IMR-90 (cell line): ENCODE data around the gene HLA-DQA1. TPM values are rescaled to one million over a fixed set of nuclear protein-coding genes. Genes with fewer than 3 reads are reported as not detected.

ENCODE experiments used
- ATAC-seq: fragments of 200-7000 bp; cut with Tn5 transposase; 2 replicates; pipeline ENCODE4 v1.9.1; 2020; ENCODE audit warnings: low read depth, mild to moderate bottlenecking, moderate library complexity
- BruUV-seq: library from RNA; stranded (reverse); fragments of 400-500 nt; replicated peaks from 2 replicates; lab custom pipeline; 2021; lab: Mats Ljungman, UMichigan
- CTCF ChIA-PET: fragments of 300-600 bp; formaldehyde crosslinking; extraction: SDS; loops from one replicate; lab custom pipeline; 2021; ENCODE audit warnings: antibody characterized with exemption; lab: Yijun Ruan, JAX
- POLR2A ChIA-PET: fragments of 300-600 bp; sonication (Branson Sonifier 250); formaldehyde crosslinking; loops from one replicate; lab custom pipeline; 2022; ENCODE audit warnings: antibody characterized with exemption; ENCODE audit not compliant: unreplicated experiment; lab: Charles Lee
- DNase-seq: peaks from one replicate; pipeline ENCODE4 v3.0.0; 2013
- H2AFZ ChIP-seq: replicated peaks from 2 replicates; pipeline ENCODE3; 2013; ENCODE audit warnings: low read length, mild to moderate bottlenecking; ENCODE audit not compliant: poor library complexity
- H2AK5ac ChIP-seq: 2 replicates; pipeline ENCODE4 v1.6.1; 2013; ENCODE audit warnings: low read depth, low read length, inconsistent platforms
- H2AK9ac ChIP-seq: replicated peaks from 2 replicates; pipeline ENCODE3; 2013; ENCODE audit warnings: mild to moderate bottlenecking, low read depth, low read length, moderate library complexity; ENCODE audit not compliant: poor library complexity
- H2BK120ac ChIP-seq: 2 replicates; pipeline ENCODE4 v1.6.1; 2013; ENCODE audit warnings: low read depth, low read length, inconsistent platforms
- H2BK15ac ChIP-seq: 3 replicates; pipeline ENCODE4 v1.6.1; 2013; ENCODE audit warnings: low read depth, low read length, inconsistent platforms
- H2BK20ac ChIP-seq: 2 replicates; pipeline ENCODE4 v1.6.1; 2013; ENCODE audit warnings: low read depth, mild to moderate bottlenecking, inconsistent platforms, low read length, moderate library complexity
- H2BK5ac ChIP-seq: 2 replicates; pipeline ENCODE4 v1.6.1; 2013; ENCODE audit warnings: mild to moderate bottlenecking, low read depth, low read length, inconsistent platforms; ENCODE audit not compliant: poor library complexity, severe bottlenecking
- H3K14ac ChIP-seq: replicated peaks from 2 replicates; pipeline ENCODE4 v1.6.1; 2013; ENCODE audit warnings: low read depth, low read length, inconsistent platforms
- H3K18ac ChIP-seq: 2 replicates; pipeline ENCODE4 v1.6.1; 2013; ENCODE audit warnings: low read depth, low read length, control low read depth
- H3K23ac ChIP-seq: 2 replicates; pipeline ENCODE4 v1.6.1; 2013; ENCODE audit warnings: low read depth, low read length, inconsistent platforms
- H3K27ac ChIP-seq: 2 replicates; pipeline ENCODE4 v1.5.1; 2013; ENCODE audit warnings: mild to moderate bottlenecking, control low read depth, low read length; ENCODE audit not compliant: insufficient read depth
- H3K27me3 ChIP-seq: 2 replicates; pipeline ENCODE4 v1.6.1; 2013; ENCODE audit warnings: low read length; ENCODE audit not compliant: control insufficient read depth, insufficient read depth
- H3K36me3 ChIP-seq: 2 replicates; pipeline ENCODE4 v1.6.1; 2013; ENCODE audit warnings: low read length, mixed read lengths; ENCODE audit not compliant: control insufficient read depth, insufficient read depth
- H3K4ac ChIP-seq: 2 replicates; pipeline ENCODE4 v1.6.1; 2013; ENCODE audit warnings: low read depth, low read length, inconsistent platforms
- H3K4me1 ChIP-seq: 2 replicates; pipeline ENCODE4 v1.6.1; 2013; ENCODE audit warnings: low read length, mixed read lengths; ENCODE audit not compliant: control insufficient read depth, insufficient read depth
- H3K4me2 ChIP-seq: 2 replicates; pipeline ENCODE4 v1.6.1; 2013; ENCODE audit warnings: low read depth, mild to moderate bottlenecking, control low read depth, low read length, moderate library complexity
- H3K4me3 ChIP-seq: 2 replicates; pipeline ENCODE4 v1.5.1; 2013; ENCODE audit warnings: low read depth, mild to moderate bottlenecking, control low read depth, low read length, moderate library complexity; ENCODE audit not compliant: insufficient read depth
- H3K56ac ChIP-seq: 2 replicates; pipeline ENCODE4 v1.6.1; 2013; ENCODE audit warnings: low read length, inconsistent platforms; ENCODE audit not compliant: insufficient read depth; ENCODE audit errors: extremely low read depth
- H3K79me1 ChIP-seq, 2 experiments: 2 replicates each; pipeline ENCODE4 v1.6.1; 2013; ENCODE audit warnings: low read length in 2 of 2, inconsistent platforms in 1 of 2, low read depth in 1 of 2
- H3K9ac ChIP-seq: 2 replicates; pipeline ENCODE4 v1.6.1; 2013; ENCODE audit warnings: low read depth, low read length, control low read depth
- H3K9me1 ChIP-seq: 2 replicates; pipeline ENCODE4 v1.6.1; 2013; ENCODE audit warnings: low read length, inconsistent platforms; ENCODE audit not compliant: insufficient read depth
- H3K9me3 ChIP-seq: 2 replicates; pipeline ENCODE4 v1.6.1; 2013; ENCODE audit warnings: low read length; ENCODE audit not compliant: control insufficient read depth, insufficient read depth
- H4K20me1 ChIP-seq: 2 replicates; pipeline ENCODE4 v1.6.1; 2013; ENCODE audit warnings: low read length, inconsistent platforms; ENCODE audit not compliant: insufficient read depth
- H4K5ac ChIP-seq: 2 replicates; pipeline ENCODE4 v1.6.1; 2013; ENCODE audit warnings: mild to moderate bottlenecking, low read depth, low read length, control low read depth
- H4K8ac ChIP-seq, 2 experiments: 2 replicates each; pipeline ENCODE4 v1.6.1; 2013; ENCODE audit warnings: low read depth in 2 of 2, low read length in 2 of 2, control low read depth in 1 of 2, inconsistent platforms in 1 of 2
- H4K91ac ChIP-seq: 2 replicates; pipeline ENCODE4 v1.6.1; 2013; ENCODE audit warnings: low read depth, low read length, inconsistent platforms; ENCODE audit not compliant: insufficient read depth
- BHLHE40 ChIP-seq: fragments of 150-350 bp; IDR thresholded peaks from 2 replicates; pipeline ENCODE4 v1.6.1; 2016; ENCODE audit warnings: mild to moderate bottlenecking, low read depth, low read length
- CTCF ChIP-seq: conservative IDR thresholded peaks from 2 replicates; pipeline ENCODE4 v1.5.1; 2012; ENCODE audit warnings: mild to moderate bottlenecking, low read depth, low read length, improper control_type of control experiment
- FOS ChIP-seq: fragments of 150-350 bp; IDR thresholded peaks from 2 replicates; pipeline ENCODE4 v1.6.1; 2016; ENCODE audit warnings: low read depth, low read length
- MXI1 ChIP-seq: IDR thresholded peaks from 2 replicates; pipeline ENCODE4 v1.6.1; 2012; ENCODE audit warnings: low read depth, mild to moderate bottlenecking, low read length, moderate library complexity, borderline replicate concordance
- NFE2L2 ChIP-seq: fragments of 150-350 bp; IDR thresholded peaks from 2 replicates; pipeline ENCODE4 v1.6.1; 2016; ENCODE audit warnings: low read depth, mild to moderate bottlenecking, low read length
- RCOR1 ChIP-seq: IDR thresholded peaks from 2 replicates; pipeline ENCODE4 v1.6.1; 2012; ENCODE audit warnings: mild to moderate bottlenecking, low read length, improper control_type of control experiment; ENCODE audit not compliant: insufficient replicate concordance
- SMC3 ChIP-seq: fragments of 150-350 bp; IDR thresholded peaks from 2 replicates; pipeline ENCODE4 v1.6.1; 2016; ENCODE audit warnings: low read depth, mild to moderate bottlenecking, antibody characterized with exemption, low read length, moderate library complexity
- WGBS, 2 experiments: methylation state at CpG; one replicate each; pipeline versions ENCODE4 v1.1.5 to v1.1.7; 2013; ENCODE audit warnings: missing lambda C conversion rate in 2 of 2; ENCODE audit not compliant: insufficient read length in 1 of 2; ENCODE audit errors: extremely low coverage in 2 of 2; 5-methylcytosine and 5-hydroxymethylcytosine counted together
- dilution Hi-C: fragments of 300-500 bp; cut with HindIII; formaldehyde crosslinking; loops from one replicate; pipeline ENCODE4 v1.14.3; 2018; ENCODE audit warnings: low sequenced_read_pairs; ENCODE audit not compliant: unreplicated experiment
- in situ Hi-C: fragments of 300-500 bp; cut with MboI; formaldehyde crosslinking; loops from 3 replicates; pipeline ENCODE4 v1.14.3; 2019; ENCODE audit warnings: low sequenced_read_pairs, inconsistent platforms, mixed read lengths
- intact Hi-C: fragments of 100-400 bp; cut with micrococcal nuclease; formaldehyde crosslinking; loops from 2 replicates; pipeline ENCODE4 v1.10.0; 2022
- polyA plus RNA-seq, 3 experiments: library from polyadenylated mRNA; depleted of rRNA; stranded (reverse); fragments of >200 nt; gene quantifications; 2 replicates each; pipeline ENCODE4 v1.2.3, GENCODE V29; 2012; ENCODE audit warnings: low replicate concordance in 1 of 3
- total RNA-seq: library from RNA; depleted of rRNA; stranded (reverse); fragments of >200 nt; gene quantifications from 2 replicates; pipeline ENCODE4 v1.2.3, GENCODE V29; 2012
- TF ChIP-seq, protein P1 (sequence below): fragments of 150-350 bp; IDR thresholded peaks from 2 replicates; pipeline ENCODE4 v1.6.1; 2016; ENCODE audit warnings: low read depth, mild to moderate bottlenecking, low read length, moderate library complexity, borderline replicate concordance

HLA-DQA1 gene
- total and polyA plus RNA-seq, 2 of the 4 experiments (the other 2 are of a cell fraction) = not detected

- H4K8ac ChIP-seq = no peak overlapping the region
- H3K14ac ChIP-seq = no peak overlapping the region
- no peaks in the 10 kb centered on the region for H3K36me3 ChIP-seq
- no peak overlapping the region for H4K5ac ChIP-seq
- no peaks in the 10 kb centered on the region for H4K20me1 ChIP-seq
- DNase-seq = no peak
- H2BK120ac ChIP-seq = no peak overlapping the region
- no peak overlapping the region for H3K23ac ChIP-seq
- H3K4me2 ChIP-seq = no peak overlapping the region
- no peak overlapping the region for H2AK5ac ChIP-seq
- dilution Hi-C loops (no loop called here), intact Hi-C loops (no loop called here), in situ Hi-C loops (no loop called here)
- WGBS, 2 experiments = 41% methylated on average over 2 of the region's 4 CpGs; no CpG with 5 or more reads in 1 of the 2 experiments
- H3K9me3 ChIP-seq = no peaks in the 10 kb centered on the region
- no peak overlapping the region for H3K9ac ChIP-seq
- H3K4ac ChIP-seq = no peak overlapping the region
- no peak overlapping the region for H3K27ac ChIP-seq
- no peaks in the 10 kb centered on the region for H3K9me1 ChIP-seq
- H2AK9ac ChIP-seq = no peak overlapping the region
- ChIA-PET POLR2A (no interaction called here), CTCF (no interaction called here)
- no peaks in the 10 kb centered on the region for H3K4me1 ChIP-seq
- no peak for ATAC-seq
- no peak overlapping the region for H3K4me3 ChIP-seq
- no peaks in the 10 kb centered on the region for H3K27me3 ChIP-seq
- no peak overlapping the region for H4K91ac ChIP-seq
- no peak overlapping the region for H2BK15ac ChIP-seq
- no peaks in the 10 kb centered on the region for H3K79me1 ChIP-seq
- H2BK5ac ChIP-seq = no peak overlapping the region
- no peak overlapping the region for H2BK20ac ChIP-seq
- BruUV-seq = no TSS peak
- no peak overlapping the region for H3K56ac ChIP-seq
- H2AFZ ChIP-seq = no peak overlapping the region
- no peak for TF ChIP-seq SMC3
- no peak for TF ChIP-seq CTCF
- TF ChIP-seq BHLHE40 = no peak
- TF ChIP-seq RCOR1 = no peak
- no peak for TF ChIP-seq FOS
- TF ChIP-seq NFE2L2 = no peak
- TF ChIP-seq MXI1 = no peak
- TF ChIP-seq, protein P1, sequence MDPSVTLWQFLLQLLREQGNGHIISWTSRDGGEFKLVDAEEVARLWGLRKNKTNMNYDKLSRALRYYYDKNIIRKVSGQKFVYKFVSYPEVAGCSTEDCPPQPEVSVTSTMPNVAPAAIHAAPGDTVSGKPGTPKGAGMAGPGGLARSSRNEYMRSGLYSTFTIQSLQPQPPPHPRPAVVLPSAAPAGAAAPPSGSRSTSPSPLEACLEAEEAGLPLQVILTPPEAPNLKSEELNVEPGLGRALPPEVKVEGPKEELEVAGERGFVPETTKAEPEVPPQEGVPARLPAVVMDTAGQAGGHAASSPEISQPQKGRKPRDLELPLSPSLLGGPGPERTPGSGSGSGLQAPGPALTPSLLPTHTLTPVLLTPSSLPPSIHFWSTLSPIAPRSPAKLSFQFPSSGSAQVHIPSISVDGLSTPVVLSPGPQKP = no peak
- no peak overlapping the region for H3K18ac ChIP-seq
Measured at GRCh38 chr6:32607263-32607987, 29.8 kb upstream of the HLA-DQA1 start.
